Large intestine (tissue), 3 donors: ENCODE data around the gene GTF3C5. TPM values are rescaled to one million over a fixed set of nuclear protein-coding genes. Genes with fewer than 3 reads are reported as not detected.
"Not testable (repeated sequence)": the region's sequence is repeated elsewhere in the genome, so short reads cannot be mapped to it uniquely, and the experiment has no call there.

ENCODE experiments used
- DNase-seq, 2 donors: peaks; one replicate each; pipeline versions ENCODE4 v3.0.0 to v3.0.0-alpha.2; 2013
- H3K27ac ChIP-seq: one replicate; pipeline ENCODE4 v1.5.1; 2013; ENCODE audit warnings: low read length
- H3K27me3 ChIP-seq: 2 replicates; pipeline ENCODE4 v1.6.1; 2013; ENCODE audit warnings: low read length; ENCODE audit not compliant: control insufficient read depth, insufficient read depth
- H3K36me3 ChIP-seq: 2 replicates; pipeline ENCODE4 v1.6.1; 2013; ENCODE audit warnings: low read length; ENCODE audit not compliant: control insufficient read depth, insufficient read depth
- H3K4me1 ChIP-seq: one replicate; pipeline ENCODE4 v1.6.1; 2013; ENCODE audit warnings: low read length; ENCODE audit not compliant: control insufficient read depth, insufficient read depth
- H3K4me3 ChIP-seq: one replicate; pipeline ENCODE4 v1.5.1; 2013; ENCODE audit warnings: low read length
- H3K9me3 ChIP-seq: one replicate; pipeline ENCODE4 v1.6.1; 2013; ENCODE audit warnings: mild to moderate bottlenecking, low read depth, low read length, moderate library complexity; ENCODE audit not compliant: control insufficient read depth
- WGBS: methylation state at CpG from one replicate; pipeline ENCODE4 v1.1.5; 2013; ENCODE audit warnings: low lambda C conversion rate; ENCODE audit not compliant: insufficient coverage; 5-methylcytosine and 5-hydroxymethylcytosine counted together
- polyA plus RNA-seq: library from polyadenylated mRNA; unstranded; fragments of 120-200 nt; gene quantifications from one replicate; pipeline ENCODE4 v1.2.1, GENCODE V29; 2013

GTF3C5 gene
- polyA plus RNA-seq, 1 donor = 54.8 TPM

DNA sequence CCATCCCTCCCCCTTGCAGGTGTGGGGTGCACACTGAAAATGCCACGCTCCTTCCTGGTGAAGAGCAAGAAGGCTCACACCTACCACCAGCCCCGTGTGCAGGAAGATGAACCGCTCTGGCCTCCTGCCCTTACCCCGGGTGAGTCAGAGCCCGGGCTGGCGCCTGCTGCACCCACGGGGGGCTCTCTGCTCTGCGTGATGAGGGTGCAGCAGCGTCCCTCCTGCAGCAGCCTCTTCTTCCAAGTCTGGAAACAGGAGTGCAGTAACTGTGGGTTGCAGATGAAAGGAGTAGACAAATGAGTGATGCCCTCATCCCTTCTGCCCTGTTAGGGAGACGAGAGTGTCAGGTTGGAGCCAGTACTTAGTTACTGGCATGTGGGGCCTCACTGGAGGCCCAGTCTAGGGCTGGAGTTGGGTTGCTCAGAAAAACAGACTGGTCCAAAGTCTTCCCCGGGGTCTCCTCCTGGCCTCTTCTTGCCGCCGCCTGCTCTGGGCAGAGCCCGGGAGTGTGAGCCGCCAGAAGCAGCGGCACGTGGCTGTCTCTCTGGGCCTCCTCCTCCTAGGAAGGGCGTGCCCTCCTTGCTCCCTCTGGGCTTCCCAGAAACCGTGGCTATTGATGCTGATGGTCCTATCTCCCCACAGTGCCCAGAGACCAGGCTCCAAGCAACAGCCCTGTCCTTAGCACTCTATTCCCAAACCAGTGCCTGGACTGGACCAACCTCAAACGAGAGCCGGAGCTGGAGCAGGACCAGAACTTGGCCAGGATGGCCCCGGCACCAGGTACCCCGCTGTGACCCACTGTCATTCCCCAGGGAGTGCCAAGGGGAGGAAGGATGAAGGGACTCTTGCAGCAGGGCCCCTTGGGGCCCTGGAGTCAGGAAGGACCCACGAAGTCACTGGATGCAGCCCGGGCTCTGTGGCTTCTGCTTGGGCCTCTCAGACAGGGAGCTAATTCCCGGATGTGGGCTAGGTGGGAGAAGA lies 43.9 kb upstream of the GTF3C5 start:
- Histone ChIP-seq H3K9me3 (peaks cover 3% of the 10 kb centered on the region), H3K36me3 (no peaks in the 10 kb centered on the region), H3K4me3 (no peak overlapping the region), H3K27ac (peak overlapping the region; percentile 73), H3K27me3 (no peaks in the 10 kb centered on the region), H3K4me1 (peaks cover 55% of the 10 kb centered on the region)
- peak; percentile 81 for DNase-seq
- WGBS = no CpG with 5 or more reads among the region's 26 CpGs

DNA sequence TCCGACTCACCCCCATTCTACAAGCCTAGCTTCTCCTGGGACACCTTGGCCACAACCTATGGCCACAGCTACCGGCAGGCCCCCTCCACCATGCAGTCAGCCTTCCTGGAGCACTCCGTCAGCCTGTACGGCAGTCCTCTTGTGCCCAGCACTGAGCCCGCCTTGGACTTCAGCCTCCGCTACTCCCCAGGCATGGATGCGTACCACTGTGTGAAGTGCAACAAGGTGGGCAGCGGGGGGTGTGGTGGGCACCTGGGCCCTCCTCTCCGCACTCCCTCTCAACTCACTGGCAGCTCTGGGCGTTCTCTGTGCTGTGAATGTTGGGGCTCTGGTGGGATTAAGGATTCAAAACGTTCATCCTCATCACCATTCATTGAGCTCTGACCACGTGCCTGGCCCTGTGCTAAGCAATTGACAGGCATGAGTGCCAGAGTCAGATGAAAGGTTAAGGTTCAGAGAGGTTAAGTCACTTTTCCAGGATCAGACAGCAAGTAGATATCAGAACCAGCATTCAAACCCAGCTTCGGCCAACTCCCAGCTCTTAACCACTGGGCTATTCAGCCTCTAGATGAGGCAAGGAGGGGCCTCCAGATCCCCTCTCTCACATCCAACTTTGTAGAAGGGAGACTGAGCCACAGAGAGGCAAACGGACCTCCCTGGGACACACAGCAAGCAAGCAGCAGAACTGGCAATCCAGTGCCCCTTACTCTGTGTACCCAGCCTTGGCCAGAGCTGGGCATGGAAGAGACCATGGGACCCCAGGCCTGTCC lies 42.4 kb upstream of the GTF3C5 start:
- Histone ChIP-seq H3K36me3 (no peaks in the 10 kb centered on the region), H3K27me3 (no peaks in the 10 kb centered on the region), H3K27ac (no peak overlapping the region), H3K4me1 (peaks cover 41% of the 10 kb centered on the region), H3K9me3 (peaks cover 3% of the 10 kb centered on the region), H3K4me3 (no peak overlapping the region)
- no peak for DNase-seq
- WGBS = no CpG with 5 or more reads among the region's 14 CpGs

DNA sequence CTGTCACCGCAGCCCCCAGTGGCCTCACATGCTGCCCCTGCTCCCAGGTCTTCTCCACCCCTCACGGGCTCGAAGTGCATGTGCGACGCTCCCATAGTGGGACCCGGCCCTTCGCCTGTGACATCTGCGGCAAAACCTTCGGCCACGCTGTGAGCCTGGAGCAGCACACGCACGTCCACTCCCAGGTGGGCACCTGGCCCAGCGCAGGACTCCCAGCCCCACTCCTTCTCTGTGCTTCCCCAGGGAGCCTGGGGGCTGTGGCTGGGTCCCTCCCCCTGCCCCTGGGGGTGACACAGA lies 41.8 kb upstream of the GTF3C5 start:
- no peaks in the 10 kb centered on the region for H3K27me3 ChIP-seq
- peaks cover 40% of the 10 kb centered on the region for H3K4me1 ChIP-seq
- H3K9me3 ChIP-seq = peaks cover 3% of the 10 kb centered on the region
- H3K36me3 ChIP-seq = no peaks in the 10 kb centered on the region
- no peak overlapping the region for H3K27ac ChIP-seq
- no CpG with 5 or more reads among the region's 13 CpGs for WGBS
- no peak overlapping the region for H3K4me3 ChIP-seq
- no peak for DNase-seq

DNA sequence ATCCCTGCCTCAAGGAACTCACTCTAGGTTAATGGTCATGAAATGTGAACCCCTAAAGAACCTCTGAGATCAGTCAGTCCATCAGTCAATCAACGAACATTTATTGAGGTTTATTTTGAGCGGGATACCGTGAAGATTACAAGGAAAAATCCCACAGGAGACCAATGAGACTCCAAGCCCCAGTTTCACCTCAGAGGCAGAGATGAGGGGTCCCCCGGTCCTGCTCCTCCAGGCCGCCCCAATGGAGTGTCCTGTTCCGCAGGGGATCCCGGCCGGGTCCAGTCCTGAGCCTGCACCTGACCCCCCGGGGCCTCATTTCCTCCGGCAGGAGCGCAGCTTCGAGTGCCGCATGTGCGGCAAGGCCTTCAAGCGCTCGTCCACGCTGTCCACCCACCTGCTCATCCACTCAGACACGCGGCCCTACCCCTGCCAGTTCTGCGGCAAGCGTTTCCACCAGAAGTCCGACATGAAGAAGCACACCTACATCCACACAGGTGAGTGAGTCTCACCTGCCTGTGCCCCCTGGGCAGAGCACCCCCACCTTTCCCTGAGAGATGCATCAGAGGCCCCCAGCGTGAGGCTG lies 41.3 kb upstream of the GTF3C5 start:
- no CpG with 5 or more reads among the region's 23 CpGs for WGBS
- Histone ChIP-seq H3K4me1 (peaks cover 44% of the 10 kb centered on the region), H3K9me3 (peaks cover 3% of the 10 kb centered on the region), H3K36me3 (no peaks in the 10 kb centered on the region), H3K4me3 (no peak overlapping the region), H3K27me3 (no peaks in the 10 kb centered on the region), H3K27ac (no peak overlapping the region)
- no peak for DNase-seq

DNA sequence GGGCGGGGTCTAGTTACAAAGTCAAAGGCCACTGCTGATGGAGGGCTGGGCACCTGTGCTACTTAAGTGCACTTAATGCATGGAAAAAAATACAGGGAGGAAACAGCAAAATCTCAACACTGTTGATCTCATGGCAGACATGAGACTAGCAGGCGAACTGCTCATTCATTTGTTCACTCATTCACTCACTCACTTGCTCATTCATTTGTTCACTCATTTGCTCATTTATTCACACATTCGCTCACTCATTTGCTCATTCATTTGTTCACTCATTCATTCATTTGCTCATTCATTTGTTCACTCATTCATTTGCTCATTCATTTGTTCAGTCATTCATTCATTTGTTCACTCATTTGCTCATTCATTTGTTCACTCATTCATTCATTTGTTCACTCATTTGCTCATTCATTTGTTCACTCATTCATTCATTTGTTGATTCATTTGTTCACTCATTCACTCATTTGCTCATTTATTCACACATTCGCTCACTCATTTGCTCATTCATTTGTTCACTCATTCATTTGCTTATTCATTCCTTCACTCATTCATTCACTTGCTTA lies 40.7 kb upstream of the GTF3C5 start:
- H3K27me3 ChIP-seq = not testable (repeated sequence)
- DNase-seq = peak in 1 of 2 donors; percentile 64

DNA sequence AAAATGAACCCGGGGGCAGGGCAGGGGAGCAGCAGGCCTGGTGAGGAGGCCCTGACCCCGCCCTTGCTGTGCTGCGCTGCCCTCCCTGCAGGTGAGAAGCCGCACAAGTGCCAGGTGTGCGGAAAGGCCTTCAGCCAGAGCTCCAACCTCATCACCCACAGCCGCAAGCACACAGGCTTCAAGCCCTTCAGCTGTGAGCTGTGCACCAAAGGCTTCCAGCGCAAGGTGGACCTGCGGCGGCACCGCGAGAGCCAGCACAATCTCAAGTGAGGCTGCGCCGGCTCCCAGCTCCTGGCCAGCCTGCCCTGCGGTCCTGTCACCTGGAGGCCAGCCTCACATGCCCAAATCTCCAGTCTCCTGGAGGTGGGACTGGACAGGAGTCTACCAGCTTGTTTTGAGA lies 40.0 kb upstream of the GTF3C5 start:
- WGBS = no CpG with 5 or more reads among the region's 14 CpGs
- Histone ChIP-seq H3K27ac (no peak overlapping the region), H3K4me1 (peaks cover 46% of the 10 kb centered on the region), H3K36me3 (no peaks in the 10 kb centered on the region), H3K4me3 (no peak overlapping the region), H3K27me3 (no peaks in the 10 kb centered on the region), H3K9me3 (peaks cover 3% of the 10 kb centered on the region)
- no peak for DNase-seq

More for the DNA sequence above, 40.7 kb upstream of the GTF3C5 start:
- 87% methylated on average over 3 of the region's 4 CpGs for WGBS
- H3K27ac ChIP-seq, H3K4me3 ChIP-seq, H3K36me3 ChIP-seq, H3K9me3 ChIP-seq: not testable (repeated sequence)
- H3K4me1 ChIP-seq = peaks cover 50% of the 10 kb centered on the region

DNA sequence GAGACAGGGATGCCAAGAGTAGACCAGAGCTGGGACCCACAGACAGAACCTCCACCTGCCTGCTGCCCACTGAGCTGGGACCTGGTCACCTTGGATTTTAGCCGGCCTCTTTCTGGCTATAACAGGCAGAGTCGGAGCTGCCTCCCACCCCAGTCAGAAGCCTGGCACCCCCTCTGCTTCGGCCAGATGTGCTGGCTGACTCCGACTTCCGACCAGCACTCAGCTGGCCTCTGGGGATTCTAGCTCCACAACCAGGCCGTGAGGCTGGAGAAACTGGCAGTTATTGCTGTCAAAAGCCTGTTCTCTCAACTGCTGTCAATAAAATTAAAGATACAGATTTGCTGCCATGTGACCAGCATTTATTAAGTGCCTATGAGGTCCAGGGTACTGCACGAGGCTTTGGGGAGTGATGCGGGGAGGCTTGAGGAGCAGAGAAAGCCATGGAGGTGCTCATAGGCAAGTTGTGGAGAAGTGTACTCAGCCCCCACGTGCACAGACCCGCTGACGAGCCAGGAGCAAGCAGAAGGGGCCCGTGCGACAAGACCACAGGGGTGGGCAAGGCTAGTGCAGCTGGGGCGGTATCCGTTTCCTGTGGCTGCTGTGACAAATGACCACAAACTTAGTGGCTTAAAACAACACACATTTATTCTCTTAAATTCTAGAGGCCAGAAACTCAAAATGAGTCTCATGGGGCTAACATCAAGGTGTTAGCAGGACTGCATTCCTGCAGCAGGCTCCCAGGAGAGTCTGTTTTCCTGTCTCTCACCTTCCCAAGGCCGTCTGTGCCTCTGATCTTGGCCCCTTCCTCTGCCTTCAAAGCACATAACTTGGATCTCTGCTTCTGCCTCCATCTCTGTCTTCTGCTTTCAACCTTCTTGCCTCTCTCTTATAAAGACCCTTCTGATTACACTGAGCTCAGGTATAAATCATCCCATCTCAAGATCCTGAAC lies 39.2 kb upstream of the GTF3C5 start:
- Histone ChIP-seq H3K36me3 (no peaks in the 10 kb centered on the region), H3K27me3 (no peaks in the 10 kb centered on the region), H3K27ac (no peak overlapping the region), H3K4me3 (no peak overlapping the region), H3K4me1 (peaks cover 37% of the 10 kb centered on the region), H3K9me3 (peaks cover 3% of the 10 kb centered on the region)
- DNase-seq = no peak
- no CpG with 5 or more reads among the region's 16 CpGs for WGBS

DNA sequence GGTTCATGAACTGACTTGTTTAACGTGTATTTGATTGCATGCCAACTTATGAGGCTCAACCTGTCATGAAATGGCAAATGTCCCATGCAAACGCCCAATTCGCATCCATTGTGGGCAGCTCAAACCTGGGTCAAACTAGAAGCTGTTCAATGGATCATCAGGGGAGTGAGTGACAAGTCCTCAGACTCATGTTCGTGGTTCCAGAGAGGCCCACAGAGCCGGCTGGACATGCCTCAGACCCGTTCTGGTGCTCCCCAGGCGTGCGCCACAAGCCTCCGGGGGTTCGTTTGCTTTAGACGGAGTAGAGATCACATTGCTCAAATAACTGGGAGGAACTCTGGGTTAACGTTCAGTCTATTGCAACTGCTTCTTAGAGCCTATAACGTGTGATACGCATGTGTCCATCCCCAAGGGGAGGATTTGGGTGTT lies 37.3 kb upstream of the GTF3C5 start:
- no CpG with 5 or more reads among the region's 14 CpGs for WGBS

DNA sequence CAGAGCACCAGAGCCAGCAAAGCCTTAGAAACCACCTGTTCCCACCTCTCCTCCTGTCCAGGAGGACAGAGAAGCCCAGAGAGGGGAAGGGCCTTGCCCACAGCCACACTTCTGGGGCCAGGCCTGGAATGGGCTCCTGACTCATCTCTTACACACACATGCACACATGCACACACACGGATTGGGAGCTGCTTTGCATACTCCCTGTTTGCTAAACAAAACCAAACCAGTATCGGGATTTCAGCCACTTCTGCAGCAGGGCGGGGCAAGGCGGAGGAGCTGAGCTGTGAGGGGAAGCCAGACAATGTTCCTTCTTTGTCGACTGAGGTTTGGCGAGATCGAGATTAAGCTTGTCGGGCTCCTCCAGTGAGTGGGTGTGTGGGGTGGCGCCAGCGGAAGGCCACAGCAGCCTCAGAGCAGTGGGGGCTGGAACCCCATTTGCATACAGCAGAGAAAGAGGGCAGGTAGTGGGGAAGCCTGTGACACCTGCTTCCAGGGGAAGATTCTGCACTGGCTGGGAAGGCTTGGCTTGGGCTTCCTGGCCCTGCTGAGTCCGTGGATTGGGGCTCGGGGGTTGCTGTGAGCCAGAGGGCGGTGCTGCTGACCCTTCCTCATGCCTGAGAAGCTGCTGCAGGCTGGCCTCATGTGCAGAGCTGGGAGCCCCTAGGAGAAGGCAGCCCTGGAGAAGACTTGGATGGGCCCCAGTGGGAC lies 36.2 kb upstream of the GTF3C5 start:
- Histone ChIP-seq H3K9me3 (peaks cover 1% of the 10 kb centered on the region), H3K36me3 (no peaks in the 10 kb centered on the region), H3K4me3 (no peak overlapping the region), H3K27ac (no peak overlapping the region), H3K4me1 (peaks cover 15% of the 10 kb centered on the region), H3K27me3 (no peaks in the 10 kb centered on the region)
- WGBS = no CpG with 5 or more reads among the region's 13 CpGs
- DNase-seq = peak; percentile 42 to 79

More for the DNA sequence above, 37.3 kb upstream of the GTF3C5 start:
- Histone ChIP-seq H3K36me3 (no peaks in the 10 kb centered on the region), H3K4me1 (peaks cover 18% of the 10 kb centered on the region), H3K4me3 (no peak overlapping the region), H3K27me3 (no peaks in the 10 kb centered on the region), H3K9me3 (peaks cover 3% of the 10 kb centered on the region), H3K27ac (no peak overlapping the region)
- no peak for DNase-seq
